HEK293 (cell line): ENCODE results near the gene C10orf88.
A peak's percentile ranks its signal among the peaks of the same experiment; 100 is the strongest.

Experiments
- CTCF ChIA-PET: fragments of 350-600 bp; formaldehyde crosslinking; extraction: SDS; loops from one replicate; lab custom pipeline; 2021; ENCODE audit warnings: antibody characterized with exemption; lab: Yijun Ruan, JAX
- POLR2A ChIA-PET: fragments of 300-600 bp; formaldehyde crosslinking; extraction: SDS; loops from one replicate; lab custom pipeline; 2020; ENCODE audit warnings: antibody characterized with exemption, inconsistent platforms; lab: Yijun Ruan, JAX
- H3K27ac ChIP-seq: fragments of 200-500 bp; sonication (Bioruptor generic); 2 replicates; pipeline ENCODE4 v1.5.1; 2014; ENCODE audit warnings: low read depth, low read length, control low read depth, inconsistent platforms; ENCODE audit errors: extremely low read depth
- H3K36me3 ChIP-seq, 2 experiments: fragments of 200-500 bp in 1 of 2; sonication (Bioruptor generic) in 1 of 2; 1 replicate in 1 of 2; 2 replicates in 1 of 2; pipeline ENCODE4 v1.5.1; 2014 to 2017; ENCODE audit warnings: inconsistent platforms in 2 of 2, low read length in 2 of 2; ENCODE audit not compliant: control insufficient read depth in 2 of 2, insufficient read depth in 1 of 2
- H3K4me1 ChIP-seq: fragments of 200-500 bp; sonication (Bioruptor generic); 2 replicates; pipeline ENCODE4 v1.5.1; 2014; ENCODE audit warnings: mild to moderate bottlenecking, low read length, inconsistent platforms; ENCODE audit not compliant: control insufficient read depth, insufficient read depth
- H3K4me3 ChIP-seq: 2 replicates; pipeline ENCODE4 v1.5.1; 2011; ENCODE audit warnings: low read depth, mild to moderate bottlenecking, control low read depth, low read length, moderate library complexity
- H3K9me3 ChIP-seq: fragments of 200-500 bp; sonication (Bioruptor generic); 2 replicates; pipeline ENCODE4 v1.5.1; 2014; ENCODE audit warnings: low read depth, low read length, inconsistent platforms; ENCODE audit not compliant: control insufficient read depth, insufficient read depth
- GFI1B ChIP-seq: fragments of 450-650 bp; formaldehyde crosslinking; IDR thresholded peaks from 2 replicates; pipeline ENCODE4 v1.5.1; 2016; ENCODE audit warnings: missing biosample characterization, missing genetic modification characterization
- HOXD13 ChIP-seq: sonication (generic); formaldehyde crosslinking; IDR thresholded peaks from 2 replicates; pipeline ENCODE4 v1.8.0; 2022; ENCODE audit warnings: missing genetic modification reagents, borderline replicate concordance
- MYNN ChIP-seq: fragments of 450-650 bp; formaldehyde crosslinking; IDR thresholded peaks from 2 replicates; pipeline ENCODE4 v1.5.1; 2016; ENCODE audit warnings: missing biosample characterization, missing genetic modification characterization, borderline replicate concordance
- OVOL3 ChIP-seq: fragments of 450-650 bp; formaldehyde crosslinking; IDR thresholded peaks from 2 replicates; pipeline ENCODE4 v1.5.1; 2016; ENCODE audit warnings: missing biosample characterization, missing genetic modification characterization
- PRDM1 ChIP-seq: fragments of 450-650 bp; formaldehyde crosslinking; IDR thresholded peaks from 2 replicates; pipeline ENCODE4; 2016; ENCODE audit warnings: missing biosample characterization, missing genetic modification characterization
- SETDB1 ChIP-seq: IDR thresholded peaks from one replicate; pipeline ENCODE4 v1.6.1; 2017; ENCODE audit warnings: mild to moderate bottlenecking, low read length, moderate library complexity, mixed read lengths; ENCODE audit not compliant: insufficient read length
- SP3 ChIP-seq: fragments of 450-650 bp; formaldehyde crosslinking; IDR thresholded peaks from 2 replicates; pipeline ENCODE4 v1.5.1; 2016; ENCODE audit warnings: missing biosample characterization, missing genetic modification characterization
- YY1 ChIP-seq: fragments of 450-650 bp; formaldehyde crosslinking; IDR thresholded peaks from 2 replicates; pipeline ENCODE4 v1.5.1; 2018; ENCODE audit warnings: missing biosample characterization, missing genetic modification characterization
- ZBTB21 ChIP-seq: fragments of 450-650 bp; formaldehyde crosslinking; IDR thresholded peaks from 2 replicates; pipeline ENCODE4 v1.5.1; 2017; ENCODE audit warnings: missing biosample characterization, missing genetic modification characterization
- ZNF155 ChIP-seq: fragments of 450-650 bp; formaldehyde crosslinking; IDR thresholded peaks from 2 replicates; pipeline ENCODE4 v1.5.1; 2016; ENCODE audit warnings: missing biosample characterization, missing genetic modification characterization
- ZNF169 ChIP-seq: fragments of 450-650 bp; formaldehyde crosslinking; IDR thresholded peaks from 2 replicates; pipeline ENCODE4 v1.5.1; 2016; ENCODE audit warnings: missing biosample characterization, missing genetic modification characterization
- ZNF202 ChIP-seq: fragments of 450-650 bp; formaldehyde crosslinking; IDR thresholded peaks from 2 replicates; pipeline ENCODE4 v1.5.1; 2016; ENCODE audit warnings: missing biosample characterization, missing genetic modification characterization, borderline replicate concordance
- ZNF324 ChIP-seq: fragments of 450-650 bp; formaldehyde crosslinking; IDR thresholded peaks from 2 replicates; pipeline ENCODE4 v1.5.1; 2016; ENCODE audit warnings: missing biosample characterization, missing genetic modification characterization
- ZNF335 ChIP-seq: fragments of 450-650 bp; formaldehyde crosslinking; conservative IDR thresholded peaks from 2 replicates; pipeline ENCODE4 v1.5.1; 2016; ENCODE audit warnings: missing biosample characterization, missing genetic modification characterization
- ZNF416 ChIP-seq: fragments of 450-650 bp; formaldehyde crosslinking; IDR thresholded peaks from 2 replicates; pipeline ENCODE4 v1.5.1; 2016; ENCODE audit warnings: missing biosample characterization, missing genetic modification characterization
- ZNF530 ChIP-seq: fragments of 450-650 bp; formaldehyde crosslinking; IDR thresholded peaks from 2 replicates; pipeline ENCODE4 v1.5.1; 2016; ENCODE audit warnings: low read depth, missing biosample characterization, missing genetic modification characterization
- ZNF596 ChIP-seq: fragments of 450-650 bp; IDR thresholded peaks from 2 replicates; pipeline ENCODE4 v1.5.0; 2018; ENCODE audit warnings: missing biosample characterization, mild to moderate bottlenecking, missing genetic modification characterization, moderate library complexity
- ZNF791 ChIP-seq: fragments of 450-650 bp; formaldehyde crosslinking; IDR thresholded peaks from 2 replicates; pipeline ENCODE4 v1.5.1; 2016; ENCODE audit warnings: missing biosample characterization, missing genetic modification characterization
- ZNF792 ChIP-seq: fragments of 450-650 bp; formaldehyde crosslinking; IDR thresholded peaks from 2 replicates; pipeline ENCODE4 v1.5.1; 2016; ENCODE audit warnings: missing biosample characterization, missing genetic modification characterization
- ZSCAN23 ChIP-seq: fragments of 450-650 bp; formaldehyde crosslinking; IDR thresholded peaks from 2 replicates; pipeline ENCODE4 v1.5.1; 2016; ENCODE audit warnings: missing biosample characterization, missing genetic modification characterization
- TF ChIP-seq, protein P1 (sequence below): fragments of 450-650 bp; IDR thresholded peaks from 2 replicates; pipeline ENCODE4 v1.5.1; 2018; ENCODE audit warnings: missing biosample characterization, mild to moderate bottlenecking, missing genetic modification characterization
- TF ChIP-seq, protein P2 (sequence below): fragments of 450-650 bp; formaldehyde crosslinking; IDR thresholded peaks from 2 replicates; pipeline ENCODE4 v1.5.1; 2017; ENCODE audit warnings: missing biosample characterization, missing genetic modification characterization
- TF ChIP-seq, protein P3 (sequence below): fragments of 450-650 bp; IDR thresholded peaks from 2 replicates; pipeline ENCODE4 v1.5.1; 2018; ENCODE audit warnings: missing biosample characterization, missing genetic modification characterization

The C10orf88 gene

DNA sequence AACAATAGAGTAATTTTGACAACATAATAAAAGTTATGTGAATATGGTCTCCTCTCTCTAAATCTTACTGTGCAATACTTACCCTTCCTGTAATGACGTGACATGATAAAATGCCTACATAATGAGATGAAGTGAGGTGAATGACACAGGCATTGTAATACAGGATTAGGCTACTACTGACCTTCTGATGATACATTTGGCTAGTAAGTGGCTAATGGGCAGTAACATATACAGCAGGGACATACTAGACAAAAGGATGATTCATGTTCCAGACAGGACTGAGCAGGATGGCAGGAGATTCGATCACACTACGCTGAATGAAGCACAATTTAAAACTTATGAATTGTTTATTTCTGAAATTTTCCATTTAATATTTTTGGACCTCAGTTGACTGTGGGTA is 4.7 kb downstream of the C10orf88 start:
- H3K4me1 ChIP-seq, result peaks cover 2% of the 10 kb centered on the region; the same call in 1 of the 2 replicates
- no peak overlapping the region for H3K4me3 ChIP-seq
- CTCF ChIA-PET, result interaction anchor here (1.3 kb wide), 1 partner anchor 13 kb away, joined by 4 read pairs; no protein-coding TSS in a partner anchor
- TF ChIP-seq ZSCAN23 (no peak), ZNF324 (tag by site-specific recombination) (no peak), ZBTB21 (tag by site-specific recombination) (no peak), ZNF202 (tag by site-specific recombination) (no peak)
- TF ChIP-seq, protein P1, sequence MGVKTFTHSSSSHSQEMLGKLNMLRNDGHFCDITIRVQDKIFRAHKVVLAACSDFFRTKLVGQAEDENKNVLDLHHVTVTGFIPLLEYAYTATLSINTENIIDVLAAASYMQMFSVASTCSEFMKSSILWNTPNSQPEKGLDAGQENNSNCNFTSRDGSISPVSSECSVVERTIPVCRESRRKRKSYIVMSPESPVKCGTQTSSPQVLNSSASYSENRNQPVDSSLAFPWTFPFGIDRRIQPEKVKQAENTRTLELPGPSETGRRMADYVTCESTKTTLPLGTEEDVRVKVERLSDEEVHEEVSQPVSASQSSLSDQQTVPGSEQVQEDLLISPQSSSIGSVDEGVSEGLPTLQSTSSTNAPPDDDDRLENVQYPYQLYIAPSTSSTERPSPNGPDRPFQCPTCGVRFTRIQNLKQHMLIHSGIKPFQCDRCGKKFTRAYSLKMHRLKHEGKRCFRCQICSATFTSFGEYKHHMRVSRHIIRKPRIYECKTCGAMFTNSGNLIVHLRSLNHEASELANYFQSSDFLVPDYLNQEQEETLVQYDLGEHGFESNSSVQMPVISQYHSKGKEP (tag by site-specific recombination), result no peak
- H3K36me3 ChIP-seq, result peaks cover 28 to 59% of the 10 kb centered on the region in 2 experiments
- no peaks in the 10 kb centered on the region for H3K9me3 ChIP-seq
- no peak overlapping the region for H3K27ac ChIP-seq
- POLR2A ChIA-PET, result no interaction called here

DNA sequence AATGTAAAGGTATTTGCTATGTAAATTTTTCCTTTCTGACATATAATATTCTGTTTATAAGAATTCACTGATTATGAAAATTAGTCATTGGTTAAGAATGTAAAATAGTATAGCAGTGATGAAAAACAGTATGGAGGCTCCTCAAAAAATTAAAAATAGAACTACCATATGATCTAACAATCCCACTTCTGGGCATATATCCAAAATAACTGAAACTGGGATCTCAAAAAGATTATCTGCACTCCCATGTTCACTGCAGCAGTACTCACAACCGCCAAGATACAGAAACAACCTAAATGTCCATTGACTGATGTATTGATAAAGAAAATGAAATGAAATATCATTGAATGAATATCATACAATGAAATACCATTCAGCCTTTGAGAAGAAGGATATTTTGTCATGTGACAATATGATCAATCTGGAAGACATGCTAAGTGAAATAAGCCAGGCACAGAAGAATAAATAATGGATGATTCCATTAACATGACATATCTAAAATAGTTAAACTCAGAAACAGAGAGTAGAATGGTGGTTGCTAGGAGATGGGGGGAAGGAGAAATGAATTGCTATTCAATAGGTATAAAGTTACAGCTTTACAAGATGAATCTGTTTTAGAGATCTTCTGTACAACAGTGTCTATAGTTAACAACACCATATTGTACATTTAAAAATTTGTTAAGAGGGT is 14.0 kb downstream of the C10orf88 start:
- H3K27ac ChIP-seq, result no peak overlapping the region
- CTCF ChIA-PET, result no interaction called here
- peaks cover 38 to 39% of the 10 kb centered on the region in 2 experiments; a peak in 2 of 3 replicates for H3K36me3 ChIP-seq

DNA sequence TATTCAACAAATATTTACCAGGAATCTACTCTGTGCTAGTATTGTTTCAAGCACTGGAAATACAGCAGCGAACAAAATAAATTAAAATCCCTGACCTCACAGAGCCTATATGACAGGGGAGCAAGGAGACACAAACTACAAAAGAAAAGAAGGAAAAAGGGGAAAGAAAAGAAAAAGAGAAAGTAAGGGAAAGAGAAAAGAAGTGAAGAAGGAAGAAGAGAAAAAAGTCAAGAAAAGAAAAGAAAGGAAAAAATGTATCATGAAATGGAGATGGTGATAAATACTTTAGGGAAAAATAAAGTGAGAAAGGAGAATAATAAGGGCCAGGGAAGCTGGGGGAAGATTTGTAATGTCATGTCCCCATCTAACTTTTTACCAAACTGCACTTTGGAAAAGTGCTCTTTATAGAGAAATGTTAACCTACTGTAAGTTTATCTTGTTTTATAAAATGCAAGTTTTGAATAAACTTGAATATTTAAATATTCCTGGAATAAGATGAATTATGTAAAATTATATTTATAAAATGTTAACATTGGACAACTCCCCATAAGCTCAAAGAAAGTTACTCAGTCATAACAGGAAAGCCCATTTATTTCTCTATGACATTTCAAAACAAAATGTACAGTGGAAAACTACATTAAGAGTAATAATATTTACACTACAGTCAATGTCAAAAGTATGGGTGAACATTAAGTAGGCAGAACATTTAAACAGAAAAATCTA is 14.7 kb downstream of the C10orf88 start:
- CTCF ChIA-PET, result no interaction called here
- Histone ChIP-seq H3K9me3 (no peaks in the 10 kb centered on the region), H3K4me3 (no peak overlapping the region), H3K36me3 (peaks cover 40 to 44% of the 10 kb centered on the region in 2 experiments; a peak in 2 of 3 replicates), H3K27ac (no peak overlapping the region), H3K4me1 (no peaks in the 10 kb centered on the region)
- POLR2A ChIA-PET, result no interaction called here
- TF ChIP-seq OVOL3 (tag by site-specific recombination) (no peak), PRDM1 (tag by site-specific recombination) (peak; percentile 97), HOXD13 (no peak)

More for the DNA sequence above, 14.0 kb downstream of the C10orf88 start:
- Histone ChIP-seq H3K4me1 (no peaks in the 10 kb centered on the region), H3K4me3 (no peak overlapping the region), H3K9me3 (no peaks in the 10 kb centered on the region)
- TF ChIP-seq ZNF596 (no peak), SP3 (tag by site-specific recombination) (no peak)
- POLR2A ChIA-PET, result no interaction called here

DNA sequence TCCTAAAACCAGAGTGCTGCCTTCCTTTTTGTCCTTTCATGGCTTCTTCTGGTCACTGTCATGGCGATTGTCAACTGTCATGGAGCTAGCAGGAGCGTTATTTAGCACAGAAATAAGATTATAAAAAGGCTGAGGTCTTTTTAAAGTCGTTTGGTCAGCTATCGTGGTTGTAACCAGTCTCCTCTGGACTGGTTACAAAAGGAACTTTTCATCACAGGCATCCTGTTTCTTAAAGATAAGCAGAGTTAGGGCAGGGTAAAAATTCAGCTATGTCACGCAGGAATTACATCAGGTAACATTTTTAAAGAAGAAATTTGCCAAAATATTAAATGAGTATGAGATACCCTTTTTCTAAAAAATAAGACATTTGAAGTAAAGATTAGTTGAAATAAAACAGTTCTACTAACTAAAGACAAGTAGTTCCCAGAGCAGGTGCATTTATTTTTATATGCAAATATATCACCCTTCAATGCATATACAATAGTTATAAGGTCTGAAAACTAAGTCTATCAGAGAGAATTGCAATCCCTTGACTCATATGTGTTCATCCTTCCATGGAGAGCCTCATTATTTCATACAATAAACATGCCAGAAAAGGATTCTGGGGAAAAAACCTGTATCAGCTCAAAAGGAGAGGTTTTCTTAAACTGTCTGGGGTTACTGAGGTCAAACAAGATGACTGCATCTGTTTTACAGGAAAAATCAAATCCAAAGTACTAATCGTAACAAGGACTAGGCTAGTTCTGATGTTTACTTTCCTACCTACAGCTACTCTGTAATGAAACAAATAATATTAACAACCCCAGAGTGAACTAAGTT is 22.7 kb downstream of the C10orf88 start:
- H3K4me1 ChIP-seq, result no peaks in the 10 kb centered on the region
- peaks cover 14 to 17% of the 10 kb centered on the region in 2 experiments; a peak in 2 of 3 replicates for H3K36me3 ChIP-seq
- no peak overlapping the region for H3K4me3 ChIP-seq
- POLR2A ChIA-PET, result no interaction called here
- H3K9me3 ChIP-seq, result no peaks in the 10 kb centered on the region
- H3K27ac ChIP-seq, result no peak overlapping the region
- CTCF ChIA-PET, result no interaction called here
- TF ChIP-seq GFI1B (tag by site-specific recombination) (no peak), ZNF155 (tag by site-specific recombination) (no peak), HOXD13 (no peak), SETDB1 (no peak), ZNF530 (tag by site-specific recombination) (no peak), ZNF791 (tag by site-specific recombination) (no peak), ZNF792 (tag by site-specific recombination) (no peak), ZNF169 (no peak), MYNN (tag by site-specific recombination) (no peak), ZNF416 (tag by site-specific recombination) (no peak), ZNF335 (tag by site-specific recombination) (no peak), YY1 (tag by site-specific recombination) (no peak)
- TF ChIP-seq, protein P2, sequence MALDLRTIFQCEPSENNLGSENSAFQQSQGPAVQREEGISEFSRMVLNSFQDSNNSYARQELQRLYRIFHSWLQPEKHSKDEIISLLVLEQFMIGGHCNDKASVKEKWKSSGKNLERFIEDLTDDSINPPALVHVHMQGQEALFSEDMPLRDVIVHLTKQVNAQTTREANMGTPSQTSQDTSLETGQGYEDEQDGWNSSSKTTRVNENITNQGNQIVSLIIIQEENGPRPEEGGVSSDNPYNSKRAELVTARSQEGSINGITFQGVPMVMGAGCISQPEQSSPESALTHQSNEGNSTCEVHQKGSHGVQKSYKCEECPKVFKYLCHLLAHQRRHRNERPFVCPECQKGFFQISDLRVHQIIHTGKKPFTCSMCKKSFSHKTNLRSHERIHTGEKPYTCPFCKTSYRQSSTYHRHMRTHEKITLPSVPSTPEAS (tag by site-specific recombination), result no peak
- TF ChIP-seq, protein P3, sequence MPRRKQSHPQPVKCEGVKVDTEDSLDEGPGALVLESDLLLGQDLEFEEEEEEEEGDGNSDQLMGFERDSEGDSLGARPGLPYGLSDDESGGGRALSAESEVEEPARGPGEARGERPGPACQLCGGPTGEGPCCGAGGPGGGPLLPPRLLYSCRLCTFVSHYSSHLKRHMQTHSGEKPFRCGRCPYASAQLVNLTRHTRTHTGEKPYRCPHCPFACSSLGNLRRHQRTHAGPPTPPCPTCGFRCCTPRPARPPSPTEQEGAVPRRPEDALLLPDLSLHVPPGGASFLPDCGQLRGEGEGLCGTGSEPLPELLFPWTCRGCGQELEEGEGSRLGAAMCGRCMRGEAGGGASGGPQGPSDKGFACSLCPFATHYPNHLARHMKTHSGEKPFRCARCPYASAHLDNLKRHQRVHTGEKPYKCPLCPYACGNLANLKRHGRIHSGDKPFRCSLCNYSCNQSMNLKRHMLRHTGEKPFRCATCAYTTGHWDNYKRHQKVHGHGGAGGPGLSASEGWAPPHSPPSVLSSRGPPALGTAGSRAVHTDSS (tag by site-specific recombination), result no peak
